GM12873 (cell line): Measurements from ENCODE around the gene NR5A1.

Source experiments
- CTCF ChIP-seq: IDR thresholded peaks from 2 replicates; pipeline ENCODE4 v1.5.1; 2012; ENCODE audit warnings: low read depth, mild to moderate bottlenecking, moderate library complexity, low read length, control low read depth; ENCODE audit not compliant: insufficient read depth; ENCODE audit errors: missing control alignments

Gene NR5A1

GRCh38 chr9:124479947-124480620 is 27.1 kb downstream of the NR5A1 start:
- TF ChIP-seq CTCF = no peak

GRCh38 chr9:124479371-124479770 is 27.8 kb downstream of the NR5A1 start:
- no peak for TF ChIP-seq CTCF

- TF ChIP-seq CTCF = no peak
Observed at GRCh38 chr9:124478354-124478753, 28.8 kb downstream of the NR5A1 start.

- TF ChIP-seq CTCF = no peak
Observed at GRCh38 chr9:124477648-124478285, 29.4 kb downstream of the NR5A1 start.

- TF ChIP-seq CTCF = no peak
Observed at GRCh38 chr9:124477211-124477647, 30.0 kb downstream of the NR5A1 start.

GRCh38 chr9:124475868-124476690 is 31.1 kb downstream of the NR5A1 start:
- no peak for TF ChIP-seq CTCF

GRCh38 chr9:124475158-124475867 is 31.9 kb downstream of the NR5A1 start:
- peak; percentile 5 for TF ChIP-seq CTCF
